Glomerular visceral epithelial cell (primary cell): Measurements from ENCODE around the gene TRIM59.

Source experiments
- DNase-seq: peaks from one replicate; pipeline ENCODE4 v3.0.0-alpha.2; 2016; ENCODE audit errors: extremely low spot score

Gene TRIM59

DNA sequence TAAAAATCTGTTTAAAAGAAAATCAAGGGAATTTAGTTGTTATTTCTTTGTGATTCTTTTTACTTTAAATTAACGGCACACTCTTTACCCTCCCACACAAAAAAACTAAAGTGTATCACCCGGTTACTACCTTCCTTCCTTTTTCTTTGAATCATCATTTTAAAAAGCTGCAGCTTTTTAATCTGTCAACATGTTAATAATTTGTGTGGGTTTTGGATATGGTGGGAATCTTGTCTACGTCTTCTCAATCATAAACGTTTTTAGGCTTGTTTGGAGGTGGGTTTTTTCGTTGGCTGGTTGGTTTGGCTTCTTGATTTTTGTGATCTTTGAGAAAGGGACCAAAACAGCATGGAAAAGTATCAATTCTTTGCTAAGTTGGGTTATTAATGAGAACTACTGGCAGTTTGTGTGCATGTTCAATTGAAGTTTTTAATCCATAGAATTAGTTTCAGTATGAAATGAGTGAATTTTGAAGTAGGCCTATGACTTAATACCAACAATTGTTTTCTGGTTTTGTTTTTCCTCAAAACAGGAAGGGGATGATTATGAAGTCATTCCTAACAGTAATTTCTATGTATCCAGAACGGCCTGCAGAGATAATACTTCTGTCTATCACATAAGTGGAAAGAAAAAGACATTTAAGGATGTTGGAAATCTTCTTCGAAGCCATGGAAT, 45.7 kb downstream of the TRIM59 start:
- no peak for DNase-seq

DNA sequence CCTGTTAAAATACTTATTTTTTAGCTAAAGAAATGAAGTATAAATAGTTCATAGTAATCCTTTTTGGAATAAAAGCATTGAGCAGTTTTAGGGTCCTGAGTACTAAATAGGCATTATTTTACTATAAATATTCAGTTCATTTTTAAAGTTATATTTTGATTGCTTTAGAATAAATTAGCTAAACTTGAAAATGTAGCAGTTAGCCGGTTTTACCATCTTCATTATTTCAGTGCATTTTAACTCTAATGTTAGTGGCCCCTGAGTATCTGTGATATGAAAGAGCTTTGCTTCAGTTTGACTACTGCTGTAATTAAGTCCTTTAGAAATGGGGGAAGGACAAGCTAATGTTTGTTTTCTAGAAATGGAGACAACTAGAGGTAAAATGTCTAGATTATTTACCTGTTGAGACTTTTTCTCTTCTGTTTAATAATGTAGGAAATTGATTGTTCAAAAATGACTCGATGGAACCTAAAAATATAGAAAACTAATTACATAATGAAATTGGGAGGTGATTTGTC, 46.5 kb downstream of the TRIM59 start:
- DNase-seq: no peak

- no peak for DNase-seq
These were observed 47.2 kb downstream of the TRIM59 start for GRCh38 chr3:160402221-160403027.

GRCh38 chr3:160401291-160402095, 48.1 kb downstream of the TRIM59 start:
- peak; percentile 59 for DNase-seq

DNA sequence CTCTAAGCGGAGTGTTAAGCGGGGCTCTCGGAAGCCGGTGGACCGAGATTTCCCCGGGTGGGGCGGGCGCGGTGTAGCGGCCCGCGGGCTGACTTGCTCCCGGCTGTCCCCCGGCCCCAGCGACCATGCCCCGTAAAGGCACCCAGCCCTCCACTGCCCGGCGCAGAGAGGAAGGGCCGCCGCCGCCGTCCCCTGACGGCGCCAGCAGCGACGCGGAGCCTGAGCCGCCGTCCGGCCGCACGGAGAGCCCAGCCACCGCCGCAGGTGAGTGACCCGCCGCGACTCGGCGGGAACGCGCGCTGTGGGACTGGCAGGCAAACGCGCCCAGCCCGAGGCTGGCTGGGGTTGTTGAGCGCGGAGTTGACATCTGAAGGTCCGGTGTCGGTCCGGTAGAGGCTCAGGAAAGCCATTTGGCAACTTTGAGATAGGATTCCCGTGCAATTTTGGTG, 48.9 kb downstream of the TRIM59 start:
- DNase-seq: peak; percentile 22

- DNase-seq: peak; percentile 43
These were observed 49.4 kb downstream of the TRIM59 start for GRCh38 chr3:160400030-160400701.

DNA sequence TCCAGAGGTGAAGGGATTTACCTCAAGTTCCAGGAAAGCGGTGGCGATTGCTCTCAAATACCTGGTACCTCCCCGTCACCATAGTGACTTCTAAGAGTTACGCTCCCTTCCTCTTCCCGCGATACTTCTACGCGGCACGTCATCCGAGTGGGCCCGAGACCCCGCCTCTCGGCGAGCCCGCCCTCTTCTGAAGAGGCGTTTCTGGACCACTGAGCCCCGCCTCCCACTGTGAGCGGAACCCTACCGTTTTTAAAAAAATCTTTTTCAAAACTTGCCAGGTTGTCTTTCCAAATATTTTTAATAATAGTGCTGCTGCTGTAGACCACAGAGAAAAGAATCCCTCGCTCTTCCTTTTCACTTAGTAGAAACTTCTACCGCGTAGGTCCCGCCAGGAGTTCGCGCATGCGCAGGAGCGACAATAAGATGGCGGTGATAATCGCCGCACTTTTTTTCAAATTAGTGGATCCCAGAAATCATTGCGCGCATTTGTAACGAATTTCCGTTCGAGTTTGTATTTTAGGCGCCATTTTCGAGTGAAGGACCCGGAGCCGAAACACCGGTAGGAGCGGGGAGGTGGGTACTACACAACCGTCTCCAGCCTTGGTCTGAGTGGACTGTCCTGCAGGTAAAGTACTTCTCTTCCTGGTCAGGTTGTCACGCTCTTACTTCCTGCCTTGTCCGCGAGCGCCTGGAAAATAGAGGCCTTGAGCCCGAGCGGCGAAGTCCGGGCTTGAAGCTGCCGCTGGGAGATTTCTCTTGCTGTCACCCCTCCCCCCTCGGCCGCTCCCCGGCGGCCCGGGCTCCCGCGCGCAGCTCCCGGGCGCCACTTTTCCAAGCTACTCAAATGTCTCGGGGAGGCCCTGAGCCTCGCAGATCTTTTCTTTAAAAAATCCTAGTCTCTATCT, 50.2 kb downstream of the TRIM59 start, which contains the start of the genes IFT80 and SMC4:
Gene IFT80, minus strand, starts transcription at position 101 of the 905 bp plus-strand sequence. CDS start 14,625 bp downstream, outside the sequence.
Gene SMC4, plus strand, starts transcription at position 526 of the 905 bp plus-strand sequence. CDS start 1,177 bp downstream, outside the sequence.
- DNase-seq: peak; percentile 96

DNA sequence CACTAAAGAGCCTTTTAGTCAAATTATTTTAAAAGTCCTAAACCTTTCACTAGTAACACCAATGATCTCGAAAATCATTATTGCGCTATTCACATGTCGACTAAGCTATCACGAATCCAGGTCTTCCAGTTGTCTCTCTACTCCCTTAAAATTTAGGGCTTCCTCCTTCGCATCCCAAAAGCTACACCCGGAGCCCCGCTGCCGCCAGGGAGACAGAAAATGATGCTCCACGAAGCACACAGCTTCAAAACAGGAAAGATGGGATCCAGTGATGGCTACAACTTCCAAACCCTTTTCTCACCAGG, 50.8 kb downstream of the TRIM59 start:
- no peak for DNase-seq

GRCh38 chr3:160395297-160395696, 54.3 kb downstream of the TRIM59 start:
- DNase-seq: peak; percentile 58

DNA sequence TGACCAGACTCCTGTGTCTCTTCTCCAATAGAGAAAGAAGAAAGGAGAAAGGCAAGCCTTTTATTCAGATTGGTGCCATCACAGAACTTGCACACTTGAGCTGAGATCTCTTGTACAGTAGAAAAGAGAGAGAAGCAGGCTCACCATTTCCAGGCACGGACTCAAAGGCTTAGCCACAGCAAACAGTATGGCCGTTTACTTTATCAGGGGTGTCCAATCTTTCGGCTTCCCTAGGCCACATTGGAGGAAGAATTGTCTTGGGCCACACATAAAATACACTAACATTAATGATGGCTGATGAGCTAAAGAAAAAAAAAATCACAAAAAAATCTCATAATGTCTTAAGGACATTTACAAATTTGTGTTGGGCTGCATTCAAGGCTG, 55.6 kb downstream of the TRIM59 start:
- no peak for DNase-seq

DNA sequence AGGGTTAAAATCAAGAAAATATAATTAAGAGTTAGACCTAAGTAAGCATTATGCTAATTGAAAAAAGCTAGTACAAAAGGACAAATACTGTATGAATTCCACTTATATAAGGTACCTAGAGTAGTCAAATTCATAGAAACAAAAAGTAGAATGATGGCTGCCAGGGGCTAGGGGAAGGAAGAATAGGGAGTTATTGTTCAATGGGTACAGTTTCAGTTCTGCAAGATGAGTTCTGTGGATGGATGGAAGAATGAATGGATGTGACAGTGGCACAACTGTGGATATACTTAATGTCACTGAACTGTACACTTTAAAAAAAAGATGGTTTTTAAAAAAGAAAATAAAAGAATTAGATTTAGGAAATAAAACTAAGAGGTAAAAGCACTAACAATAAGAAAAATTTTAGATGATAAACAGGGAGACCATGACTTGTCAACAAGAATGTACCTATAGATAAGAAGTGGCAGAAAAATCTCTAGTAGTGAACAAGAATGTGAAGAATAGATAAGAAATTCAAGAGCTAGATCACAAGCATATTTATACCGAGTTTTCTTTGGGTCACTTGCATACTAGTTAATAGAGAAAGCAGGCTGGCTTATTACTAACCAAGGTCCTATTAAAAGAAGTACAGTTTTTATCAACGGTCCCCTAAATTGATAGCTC, 56.1 kb downstream of the TRIM59 start:
- no peak for DNase-seq

- DNase-seq: no peak
These were observed 56.8 kb downstream of the TRIM59 start for GRCh38 chr3:160392798-160393197.

- no peak for DNase-seq
These were observed 58.9 kb downstream of the TRIM59 start for GRCh38 chr3:160390565-160391138.
